ENCODE measurements around the gene VAPA. TPM values are rescaled to one million over a fixed set of nuclear protein-coding genes. Genes with fewer than 3 reads are reported as not detected.
A peak's percentile ranks its signal among the peaks of the same experiment; 100 is the strongest.

VAPA gene
- total and polyA plus RNA-seq, 2 of the 4 experiments (the other 2 are of a cell fraction): 199 to 206 TPM

DNA sequence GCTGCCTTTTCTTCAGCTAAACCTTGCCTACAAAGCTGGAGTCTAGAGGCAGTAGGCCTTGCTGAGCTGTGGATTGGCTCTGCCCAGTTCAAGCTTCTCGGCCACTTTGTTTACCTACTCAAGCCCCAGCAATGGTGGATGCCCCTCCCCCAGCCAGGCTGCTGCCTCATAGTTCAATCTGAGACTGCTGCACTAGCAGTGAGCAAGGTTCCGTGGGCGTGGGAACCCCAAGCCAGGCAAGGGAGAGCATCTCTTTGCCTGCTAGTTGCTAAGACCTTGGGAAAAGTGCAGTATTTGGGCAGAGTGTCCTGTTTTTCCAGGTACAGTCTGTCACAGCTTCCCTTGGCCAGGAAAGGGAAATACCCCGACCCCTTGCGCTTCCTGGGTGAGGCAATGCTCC is 68.9 kb downstream of the VAPA start:
- intact Hi-C loops (cut with micrococcal nuclease) (no loop called here), dilution Hi-C loops (cut with HindIII; ENCODE audit: low sequenced_read_pairs, unreplicated experiment) (loop anchor here (25.0 kb wide), 1 partner anchor 530 kb away; no protein-coding TSS in a partner anchor), in situ Hi-C loops (cut with MboI; ENCODE audit: low sequenced_read_pairs) (no loop called here)
- Histone ChIP-seq H2BK15ac (ENCODE audit: low read depth, low read length) (no peak overlapping the region), H3K79me1 (ENCODE audit: low read depth in 1 of 2, low read length in 2 of 2) (no peaks in the 10 kb centered on the region), H2AK5ac (ENCODE audit: low read depth, low read length) (no peak overlapping the region), H3K4me2 (ENCODE audit: low read depth, low read length) (no peak overlapping the region), H3K4me3 (ENCODE audit: insufficient read depth, low read depth, low read length) (no peak overlapping the region), H4K91ac (ENCODE audit: insufficient read depth, low read depth, low read length) (no peak overlapping the region), H3K9me3 (ENCODE audit: control insufficient read depth, insufficient read depth, low read length) (no peaks in the 10 kb centered on the region), H3K18ac (ENCODE audit: low read depth, low read length) (no peak overlapping the region), H2AFZ (replicated peaks; ENCODE audit: low read length, poor library complexity) (no peak overlapping the region), H3K4ac (ENCODE audit: low read depth, low read length) (no peak overlapping the region), H3K27ac (ENCODE audit: insufficient read depth, low read length) (no peak overlapping the region), H4K20me1 (ENCODE audit: insufficient read depth, low read length) (no peaks in the 10 kb centered on the region), H3K14ac (replicated peaks; ENCODE audit: low read depth, low read length) (no peak overlapping the region), H3K9ac (ENCODE audit: low read depth, low read length) (no peak overlapping the region), H3K27me3 (ENCODE audit: control insufficient read depth, insufficient read depth, low read length) (no peaks in the 10 kb centered on the region; the same call in 1 of the 2 replicates), H2BK5ac (ENCODE audit: low read depth, low read length, poor library complexity, severe bottlenecking) (no peak overlapping the region), H4K5ac (ENCODE audit: low read depth, low read length) (no peak overlapping the region), H4K8ac (ENCODE audit: low read depth in 2 of 2, low read length in 2 of 2) (no peak overlapping the region), H2AK9ac (replicated peaks; ENCODE audit: low read depth, low read length, poor library complexity) (no peak overlapping the region), H2BK20ac (ENCODE audit: low read depth, low read length) (no peak overlapping the region), H3K4me1 (ENCODE audit: control insufficient read depth, insufficient read depth, low read length) (peaks cover 2% of the 10 kb centered on the region; the same call in 1 of the 2 replicates), H3K23ac (ENCODE audit: low read depth, low read length) (no peak overlapping the region), H3K56ac (ENCODE audit: extremely low read depth, insufficient read depth, low read length) (no peak overlapping the region), H2BK120ac (ENCODE audit: low read depth, low read length) (no peak overlapping the region), H3K9me1 (ENCODE audit: insufficient read depth, low read length) (no peaks in the 10 kb centered on the region), H3K36me3 (ENCODE audit: control insufficient read depth, insufficient read depth, low read length) (no peaks in the 10 kb centered on the region)
- TF ChIP-seq, protein P1, sequence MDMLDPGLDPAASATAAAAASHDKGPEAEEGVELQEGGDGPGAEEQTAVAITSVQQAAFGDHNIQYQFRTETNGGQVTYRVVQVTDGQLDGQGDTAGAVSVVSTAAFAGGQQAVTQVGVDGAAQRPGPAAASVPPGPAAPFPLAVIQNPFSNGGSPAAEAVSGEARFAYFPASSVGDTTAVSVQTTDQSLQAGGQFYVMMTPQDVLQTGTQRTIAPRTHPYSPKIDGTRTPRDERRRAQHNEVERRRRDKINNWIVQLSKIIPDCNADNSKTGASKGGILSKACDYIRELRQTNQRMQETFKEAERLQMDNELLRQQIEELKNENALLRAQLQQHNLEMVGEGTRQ (IDR thresholded peaks at IDR 0.05; ENCODE audit: low read depth, low read length): no peak
- TF ChIP-seq, protein P2, sequence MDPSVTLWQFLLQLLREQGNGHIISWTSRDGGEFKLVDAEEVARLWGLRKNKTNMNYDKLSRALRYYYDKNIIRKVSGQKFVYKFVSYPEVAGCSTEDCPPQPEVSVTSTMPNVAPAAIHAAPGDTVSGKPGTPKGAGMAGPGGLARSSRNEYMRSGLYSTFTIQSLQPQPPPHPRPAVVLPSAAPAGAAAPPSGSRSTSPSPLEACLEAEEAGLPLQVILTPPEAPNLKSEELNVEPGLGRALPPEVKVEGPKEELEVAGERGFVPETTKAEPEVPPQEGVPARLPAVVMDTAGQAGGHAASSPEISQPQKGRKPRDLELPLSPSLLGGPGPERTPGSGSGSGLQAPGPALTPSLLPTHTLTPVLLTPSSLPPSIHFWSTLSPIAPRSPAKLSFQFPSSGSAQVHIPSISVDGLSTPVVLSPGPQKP (IDR thresholded peaks at IDR 0.05; ENCODE audit: borderline replicate concordance, low read depth, low read length): no peak
- TF ChIP-seq RCOR1 (IDR thresholded peaks at IDR 0.05; ENCODE audit: insufficient replicate concordance, low read length) (no peak), NFE2L2 (IDR thresholded peaks at IDR 0.05; ENCODE audit: low read depth, low read length) (no peak), MAFK (IDR thresholded peaks at IDR 0.05; ENCODE audit: low read depth, low read length) (no peak), CHD1 (IDR thresholded peaks at IDR 0.05; ENCODE audit: low read depth, low read length) (no peak), SMC3 (IDR thresholded peaks at IDR 0.05; ENCODE audit: low read depth, low read length) (no peak)
- 100% methylated on average over 2 of the region's 5 CpGs; no CpG with 5 or more reads in 1 of the 2 experiments for WGBS, 2 experiments (ENCODE audit: extremely low coverage in 2 of 2, insufficient read length in 1 of 2)
- ChIA-PET POLR2A (ENCODE audit: unreplicated experiment) (no interaction called here), CTCF (no interaction called here)
- no TSS peak for BruUV-seq (replicated peaks)
- no peak for ATAC-seq (ENCODE audit: low read depth)
- DNase-seq: peak; percentile 65

All from IMR-90 (cell line).